GM21786 (cell line): ENCODE results near the gene SLC25A48.

Experiments
- ATAC-seq: cut with Tn5 transposase; IDR thresholded peaks from one replicate; pipeline ENCODE4 v1.9.1; 2021; ENCODE audit not compliant: unreplicated experiment

SLC25A48 gene, protein sequence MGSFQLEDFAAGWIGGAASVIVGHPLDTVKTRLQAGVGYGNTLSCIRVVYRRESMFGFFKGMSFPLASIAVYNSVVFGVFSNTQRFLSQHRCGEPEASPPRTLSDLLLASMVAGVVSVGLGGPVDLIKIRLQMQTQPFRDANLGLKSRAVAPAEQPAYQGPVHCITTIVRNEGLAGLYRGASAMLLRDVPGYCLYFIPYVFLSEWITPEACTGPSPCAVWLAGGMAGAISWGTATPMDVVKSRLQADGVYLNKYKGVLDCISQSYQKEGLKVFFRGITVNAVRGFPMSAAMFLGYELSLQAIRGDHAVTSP

GRCh38 chr5:135834639-135835529, at the start of gene SLC25A48:
TSS of gene SLC25A48 (plus strand) at chr5:135834663. CDS start at chr5:135834848, 185 bp downstream.
- ATAC-seq: no peak

GRCh38 chr5:135800656-135801055, 33.8 kb upstream of the SLC25A48 start:
- no peak for ATAC-seq

DNA sequence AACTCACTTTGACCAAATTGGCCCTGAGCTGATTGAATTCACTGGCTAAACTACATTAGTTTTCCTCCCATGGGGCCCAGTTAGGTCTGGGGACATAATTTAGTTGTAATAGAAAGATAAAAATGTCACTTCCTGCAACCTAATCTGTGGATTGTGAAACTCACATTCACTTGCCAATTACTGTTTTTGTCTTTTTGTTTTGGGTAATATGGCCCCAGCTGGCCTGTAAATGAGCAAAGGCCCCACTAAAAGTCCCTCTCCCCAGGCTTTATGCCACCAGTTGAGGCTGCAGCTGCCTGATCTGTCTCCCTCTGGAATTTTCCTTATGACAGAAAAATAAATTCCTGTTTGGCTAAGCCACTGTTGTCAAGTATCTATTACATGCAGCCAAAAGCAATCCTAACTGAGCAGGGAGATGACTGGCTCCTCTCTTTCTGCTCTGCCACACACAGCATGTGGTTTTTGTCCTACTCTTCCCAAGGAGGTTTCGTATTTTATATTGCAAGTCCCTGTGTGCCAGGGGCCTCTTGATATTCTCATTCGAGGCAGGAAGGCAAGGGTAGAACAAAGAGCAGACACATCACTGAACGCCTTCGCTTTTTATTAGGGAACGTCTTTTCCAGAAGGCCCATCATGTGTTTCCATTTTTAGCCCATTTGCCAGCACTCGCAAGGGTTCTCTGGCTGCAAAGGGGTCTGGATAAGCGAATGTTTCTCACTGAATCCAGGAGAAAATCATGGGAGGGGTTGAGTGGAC, 24.1 kb upstream of the SLC25A48 start:
- ATAC-seq: no peak

DNA sequence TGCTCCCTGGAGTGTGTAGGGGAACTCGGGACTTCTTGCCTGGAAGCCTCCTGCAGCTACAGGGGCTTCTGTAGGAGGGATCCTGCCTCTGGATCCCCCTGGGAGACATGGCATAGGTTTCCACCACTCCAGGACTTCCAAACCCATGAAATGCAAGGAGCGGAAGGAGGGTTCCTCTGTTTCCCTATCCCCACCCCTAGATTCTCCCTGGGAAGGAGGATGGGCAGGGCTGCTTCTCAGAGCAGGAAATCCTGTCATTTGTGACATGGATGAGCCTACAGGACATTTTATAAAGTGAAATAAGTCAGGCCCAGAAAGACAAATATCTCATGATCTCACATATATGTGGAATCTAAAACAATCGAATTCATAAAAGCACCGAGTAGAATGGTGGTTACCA, 23.5 kb upstream of the SLC25A48 start:
- ATAC-seq: no peak

GRCh38 chr5:135813758-135814157, 20.7 kb upstream of the SLC25A48 start:
- no peak for ATAC-seq

GRCh38 chr5:135814316-135814715, 20.1 kb upstream of the SLC25A48 start:
- ATAC-seq: no peak

DNA sequence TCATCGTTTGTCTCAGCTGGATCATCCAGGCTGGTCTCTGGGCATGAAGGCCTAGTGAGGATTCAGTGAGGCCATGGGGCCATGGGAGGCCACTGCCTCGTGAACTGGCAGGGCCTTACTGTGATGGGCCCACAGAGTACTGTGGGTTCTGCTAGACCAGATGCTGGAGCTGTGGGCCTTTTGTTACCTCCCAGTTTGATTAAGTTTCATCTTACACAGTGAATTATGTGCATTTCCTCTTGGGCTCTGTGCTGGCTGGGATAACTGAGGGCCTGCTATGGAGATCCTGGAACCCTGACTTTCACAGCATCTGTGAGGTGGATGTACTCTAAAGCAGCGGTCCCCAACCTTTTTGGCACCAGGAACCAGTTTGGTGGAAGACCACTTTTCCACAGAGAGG, 19.7 kb upstream of the SLC25A48 start:
- no peak for ATAC-seq

GRCh38 chr5:135821061-135821801, 13.2 kb upstream of the SLC25A48 start:
- ATAC-seq: no peak

DNA sequence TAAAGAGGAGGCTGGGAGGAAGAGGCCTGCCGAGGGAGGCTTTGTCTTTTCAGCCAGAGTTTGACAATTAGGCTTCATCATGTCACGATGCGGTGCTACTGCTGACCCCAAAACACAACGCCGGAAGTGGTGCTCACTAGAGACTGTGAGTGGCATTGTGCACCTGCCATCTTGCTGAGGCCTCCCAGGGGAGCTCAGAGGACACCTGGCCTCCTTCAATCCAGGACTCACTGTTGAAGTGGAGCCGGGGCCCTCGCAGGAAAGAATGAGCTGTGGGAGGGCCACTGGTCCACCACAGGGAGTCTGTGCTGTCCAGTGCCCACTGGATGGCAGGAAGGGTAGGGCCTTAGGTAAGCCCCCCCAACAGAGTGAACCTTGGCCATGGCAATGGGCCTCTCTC, 12.7 kb upstream of the SLC25A48 start:
- no peak for ATAC-seq

- ATAC-seq: no peak
These were observed 12.2 kb upstream of the SLC25A48 start for GRCh38 chr5:135822286-135822685.

- ATAC-seq: no peak
These were observed 11.5 kb upstream of the SLC25A48 start for GRCh38 chr5:135822959-135823358.

GRCh38 chr5:135823881-135824280, 10.6 kb upstream of the SLC25A48 start:
- no peak for ATAC-seq

- no peak for ATAC-seq
These were observed 9.9 kb upstream of the SLC25A48 start for GRCh38 chr5:135824541-135825041.

GRCh38 chr5:135825373-135826220, 8.9 kb upstream of the SLC25A48 start:
- ATAC-seq: no peak

GRCh38 chr5:135826221-135826525, 8.3 kb upstream of the SLC25A48 start:
- ATAC-seq: no peak

- no peak for ATAC-seq
These were observed 7.3 kb upstream of the SLC25A48 start for GRCh38 chr5:135826994-135827671.

GRCh38 chr5:135827965-135828781, 6.3 kb upstream of the SLC25A48 start:
- ATAC-seq: no peak

- no peak for ATAC-seq
These were observed 5.7 kb upstream of the SLC25A48 start for GRCh38 chr5:135828782-135829127.

GRCh38 chr5:135829179-135829578, 5.3 kb upstream of the SLC25A48 start:
- ATAC-seq: no peak
